HFFc6 (cell line): Measurements from ENCODE around the gene FAM168A. TPM values are rescaled to one million over a fixed set of nuclear protein-coding genes. Genes with fewer than 3 reads are reported as not detected.

Experiments used
- DNase-seq: peaks from one replicate; pipeline ENCODE4 v3.0.0-alpha.2; 2018
- H3K27ac Mint-ChIP-seq: 2 replicates; pipeline ENCODE4 v1.8.0; 2020; ENCODE audit warnings: mild to moderate bottlenecking, mixed read lengths
- H3K27me3 Mint-ChIP-seq: 2 replicates; pipeline ENCODE4 v1.8.0; 2021; ENCODE audit warnings: mild to moderate bottlenecking, moderate library complexity, mixed read lengths; ENCODE audit not compliant: insufficient read depth
- H3K36me3 Mint-ChIP-seq: 2 replicates; pipeline ENCODE4 v1.8.0; 2021; ENCODE audit warnings: low read depth, mixed read lengths
- H3K4me1 Mint-ChIP-seq: 2 replicates; pipeline ENCODE4 v1.8.0; 2020; ENCODE audit warnings: low read depth, mixed read lengths
- H3K4me3 Mint-ChIP-seq: 2 replicates; pipeline ENCODE4 v1.8.0; 2020; ENCODE audit warnings: mild to moderate bottlenecking, moderate library complexity, mixed read lengths
- H3K9me3 Mint-ChIP-seq: 2 replicates; pipeline ENCODE4 v1.8.0; 2020; ENCODE audit warnings: mild to moderate bottlenecking, mixed read lengths
- CTCF ChIP-seq: fragments of 200-600 bp; sonication (generic); IDR thresholded peaks from 2 replicates; pipeline ENCODE4 v1.5.0; 2021; ENCODE audit warnings: antibody characterized with exemption, mild to moderate bottlenecking
- total RNA-seq, 6 experiments: library from RNA; stranded (reverse); fragmentation: NEBNext Ultra II Directional; extraction: Animal tissue kit (Norgen Biotek cat#: 25700); gene quantifications; 2 replicates in 1 of 6; 3 replicates in 5 of 6; pipeline ENCODE4 v1.2.3, GENCODE V29; 2021

Gene FAM168A
- total RNA-seq, 6 experiments from 2014 or later, result 32.6 to 40.1 (median 38.8) TPM

DNA sequence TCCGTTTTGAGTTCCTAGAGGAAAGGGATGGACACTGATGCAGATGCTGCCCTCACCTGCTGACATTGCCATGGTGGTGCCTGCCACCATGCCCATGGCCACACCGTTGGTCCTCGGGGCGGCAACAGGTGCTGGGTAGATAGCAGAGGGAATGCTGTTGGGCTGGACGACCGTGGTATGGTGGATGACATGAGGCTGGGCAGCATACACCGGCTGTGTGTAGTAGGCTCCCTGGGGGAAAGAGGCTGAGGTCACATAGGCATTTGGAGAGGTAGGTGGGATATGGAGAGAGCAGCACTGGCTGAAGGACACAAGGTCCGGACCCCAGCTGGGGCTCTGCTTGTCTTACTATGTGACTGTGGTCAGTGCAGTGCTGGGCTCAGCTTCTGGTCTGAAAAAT, 188.5 kb downstream of the FAM168A start:
- no peaks in the 10 kb centered on the region for H3K9me3 Mint-ChIP-seq
- DNase-seq, result no peak
- peaks cover 53% of the 10 kb centered on the region for H3K4me1 Mint-ChIP-seq
- no peak overlapping the region for H3K4me3 Mint-ChIP-seq
- H3K27me3 Mint-ChIP-seq, result no peaks in the 10 kb centered on the region; the same call in none of the 2 replicates
- TF ChIP-seq CTCF, result no peak
- peak overlapping the region; percentile 20; the same call in 1 of the 2 replicates for H3K27ac Mint-ChIP-seq
- peaks cover 29% of the 10 kb centered on the region for H3K36me3 Mint-ChIP-seq

GRCh38 chr11:73406619-73407018, 191.3 kb downstream of the FAM168A start:
- Mint-ChIP-seq H3K4me3 (no peak overlapping the region), H3K27me3 (no peaks in the 10 kb centered on the region; the same call in none of the 2 replicates), H3K27ac (no peak overlapping the region), H3K36me3 (peaks cover 17% of the 10 kb centered on the region; the same call in 1 of the 2 replicates), H3K4me1 (peaks cover 28% of the 10 kb centered on the region), H3K9me3 (no peaks in the 10 kb centered on the region)
- no peak for DNase-seq
- no peak for TF ChIP-seq CTCF

DNA sequence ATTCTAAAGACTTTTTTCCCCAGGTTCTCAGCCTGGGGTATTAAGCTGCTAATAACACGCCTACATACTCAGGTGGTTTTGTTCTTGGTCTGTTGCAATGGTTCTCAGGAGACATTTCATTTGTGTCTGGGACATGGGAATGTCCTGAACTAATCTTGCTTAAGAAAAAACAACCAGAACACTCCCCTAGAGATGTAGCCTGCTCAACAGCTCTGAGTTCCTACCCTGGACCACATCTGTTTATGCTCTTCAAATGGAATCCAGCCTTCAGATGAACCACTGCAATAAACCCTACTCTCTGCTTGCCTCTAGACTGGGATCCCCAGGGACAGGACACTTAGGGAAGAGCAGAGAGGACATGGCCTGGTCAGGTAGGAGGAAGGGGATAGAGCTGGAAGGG, 191.8 kb downstream of the FAM168A start:
- Mint-ChIP-seq H3K9me3 (no peaks in the 10 kb centered on the region), H3K4me1 (peaks cover 28% of the 10 kb centered on the region), H3K4me3 (no peak overlapping the region), H3K27ac (no peak overlapping the region), H3K27me3 (no peaks in the 10 kb centered on the region; the same call in none of the 2 replicates), H3K36me3 (peaks cover 17% of the 10 kb centered on the region; the same call in 1 of the 2 replicates)
- TF ChIP-seq CTCF, result no peak
- DNase-seq, result no peak

DNA sequence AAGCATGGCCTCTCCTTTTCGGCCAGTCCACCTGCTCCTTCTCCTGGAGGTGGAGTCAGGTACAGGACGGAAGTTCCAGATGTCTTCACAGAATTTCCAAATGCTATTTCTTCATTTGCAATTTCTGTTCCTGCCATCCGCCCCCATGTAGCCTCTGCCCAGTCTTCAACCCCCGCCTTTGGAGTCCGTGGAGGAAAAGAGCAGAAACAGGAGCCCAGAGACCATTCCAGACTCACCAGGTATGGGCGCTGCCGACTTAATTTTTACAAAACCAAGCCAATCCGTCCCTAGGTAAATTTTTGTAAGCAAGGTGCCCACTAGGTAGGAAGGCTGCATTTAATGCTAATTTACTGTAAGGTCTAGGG, 192.8 kb downstream of the FAM168A start:
- Mint-ChIP-seq H3K4me3 (no peak overlapping the region), H3K27ac (no peak overlapping the region), H3K4me1 (peaks cover 26% of the 10 kb centered on the region), H3K36me3 (peaks cover 17% of the 10 kb centered on the region; the same call in 1 of the 2 replicates), H3K27me3 (no peaks in the 10 kb centered on the region; the same call in none of the 2 replicates), H3K9me3 (no peaks in the 10 kb centered on the region)
- no peak for TF ChIP-seq CTCF
- no peak for DNase-seq

DNA sequence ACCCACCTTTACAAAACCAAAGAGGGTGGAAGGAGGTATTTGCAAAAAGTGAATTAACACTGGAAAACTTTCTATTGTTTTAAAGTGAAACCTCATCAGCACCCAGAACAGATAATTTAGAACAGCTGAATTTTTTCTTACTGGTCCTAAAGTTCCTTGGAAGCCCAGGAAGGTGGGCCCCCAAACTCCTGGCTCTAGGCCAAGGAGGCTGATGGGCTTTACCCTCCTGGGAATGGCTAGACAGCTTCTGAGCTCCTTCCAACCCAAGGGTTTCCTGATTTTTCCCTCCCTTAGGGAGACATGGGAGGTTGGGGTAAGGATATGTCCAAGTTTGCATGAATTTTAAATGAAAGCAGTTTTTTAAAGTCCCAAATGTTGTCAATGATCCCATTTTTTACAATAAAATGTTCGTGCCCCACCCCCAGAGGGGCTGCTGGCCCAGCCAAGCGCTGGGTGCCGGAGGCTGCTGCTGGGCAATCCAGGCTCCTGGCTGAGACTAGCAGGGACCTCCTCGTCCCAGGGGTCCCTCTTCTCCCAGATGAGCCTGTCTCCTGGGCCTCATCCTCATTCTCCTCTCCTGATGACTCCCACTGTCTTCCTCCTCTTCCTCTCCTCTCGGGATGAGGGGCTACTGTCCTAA, 193.3 kb downstream of the FAM168A start:
- H3K4me1 Mint-ChIP-seq, result peaks cover 21% of the 10 kb centered on the region
- TF ChIP-seq CTCF, result no peak
- H3K9me3 Mint-ChIP-seq, result no peaks in the 10 kb centered on the region
- H3K27me3 Mint-ChIP-seq, result no peaks in the 10 kb centered on the region; the same call in none of the 2 replicates
- no peak overlapping the region for H3K27ac Mint-ChIP-seq
- H3K4me3 Mint-ChIP-seq, result no peak overlapping the region
- peaks cover 14% of the 10 kb centered on the region; the same call in 1 of the 2 replicates for H3K36me3 Mint-ChIP-seq
- no peak for DNase-seq
